Activated T-helper 17 cell treated with anti-CD3 and anti-CD28 coated beads, Interleukin-2, amount 50 U/mL, for 72 hours (primary cell): ENCODE measurements around the gene HK2. TPM values are rescaled to one million over a fixed set of nuclear protein-coding genes. Genes with fewer than 3 reads are reported as not detected.
A peak's percentile ranks its signal among the peaks of the same experiment; 100 is the strongest.
"Not testable (repeated sequence)": the region's sequence is repeated elsewhere in the genome, so short reads cannot be mapped to it uniquely, and the experiment has no call there.

Experiments
- ATAC-seq: fragments of 150-1000 bp; cut with Tn5 transposase; replicated peaks from 2 replicates; pipeline ENCODE4 v1.10.0; 2021; ENCODE audit warnings: mild to moderate bottlenecking, moderate library complexity
- H3K27ac Mint-ChIP-seq: one replicate; pipeline ENCODE4 v1.8.0; 2022; ENCODE audit warnings: mixed read lengths
- H3K27me3 Mint-ChIP-seq: one replicate; pipeline ENCODE4 v1.8.0; 2022; ENCODE audit warnings: mixed read lengths
- H3K36me3 Mint-ChIP-seq: one replicate; pipeline ENCODE4 v1.8.0; 2022; ENCODE audit warnings: low read depth, mild to moderate bottlenecking, mixed read lengths
- H3K4me1 Mint-ChIP-seq: one replicate; pipeline ENCODE4 v1.8.0; 2022; ENCODE audit warnings: mixed read lengths
- H3K4me3 Mint-ChIP-seq: one replicate; pipeline ENCODE4 v1.8.0; 2022; ENCODE audit warnings: mild to moderate bottlenecking, mixed read lengths
- H3K9me3 Mint-ChIP-seq: one replicate; pipeline ENCODE4 v1.8.0; 2022; ENCODE audit warnings: mixed read lengths
- total RNA-seq, 2 donors: library from RNA; stranded (reverse); gene quantifications; one replicate each; pipeline ENCODE4 v1.2.3, GENCODE V29; 2022

HK2 gene
- total RNA-seq, 2 donors from 2014 or later = 71.6 to 73.8 TPM

GRCh38 chr2:74822771-74823566 lies 11.0 kb upstream of the HK2 start:
- H3K9me3 Mint-ChIP-seq = no peaks in the 10 kb centered on the region

GRCh38 chr2:74824679-74825078 lies 9.2 kb upstream of the HK2 start:
- Mint-ChIP-seq H3K27ac (no peak overlapping the region), H3K9me3 (no peaks in the 10 kb centered on the region), H3K36me3 (no peaks in the 10 kb centered on the region), H3K4me1 (no peaks in the 10 kb centered on the region), H3K4me3 (no peak overlapping the region), H3K27me3 (peaks cover 8% of the 10 kb centered on the region)
- no peak for ATAC-seq

More at GRCh38 chr2:74822771-74823566, 11.0 kb upstream of the HK2 start:
- no peaks in the 10 kb centered on the region for H3K4me1 Mint-ChIP-seq
- no peaks in the 10 kb centered on the region for H3K36me3 Mint-ChIP-seq
- peaks cover 4% of the 10 kb centered on the region for H3K27me3 Mint-ChIP-seq
- ATAC-seq = no peak
- no peak overlapping the region for H3K27ac Mint-ChIP-seq
- H3K4me3 Mint-ChIP-seq = no peak overlapping the region

- Mint-ChIP-seq H3K27me3 (peaks cover 8% of the 10 kb centered on the region), H3K27ac (no peak overlapping the region), H3K36me3 (peaks cover 2% of the 10 kb centered on the region), H3K9me3 (no peaks in the 10 kb centered on the region), H3K4me3 (no peak overlapping the region), H3K4me1 (peaks cover 15% of the 10 kb centered on the region)
- no peak for ATAC-seq
Measured at GRCh38 chr2:74828543-74828942, 5.4 kb upstream of the HK2 start.

GRCh38 chr2:74831693-74832530 lies 2.0 kb upstream of the HK2 start:
- H3K27me3 Mint-ChIP-seq = peaks cover 4% of the 10 kb centered on the region
- H3K27ac Mint-ChIP-seq = peak overlapping the region; percentile 77
- peak; percentile 11 for ATAC-seq
- H3K9me3 Mint-ChIP-seq = no peaks in the 10 kb centered on the region
- H3K36me3 Mint-ChIP-seq = peaks cover 28% of the 10 kb centered on the region
- H3K4me1 Mint-ChIP-seq = peaks cover 27% of the 10 kb centered on the region
- H3K4me3 Mint-ChIP-seq = peak overlapping the region; percentile 94

- not testable (repeated sequence) for H3K27me3 Mint-ChIP-seq, H3K9me3 Mint-ChIP-seq
- peak; percentile 3 for ATAC-seq
- peaks cover 39% of the 10 kb centered on the region for H3K4me1 Mint-ChIP-seq
- peak overlapping the region; percentile 94 for H3K4me3 Mint-ChIP-seq
- H3K27ac Mint-ChIP-seq = peak overlapping the region; percentile 77
- peaks cover 50% of the 10 kb centered on the region for H3K36me3 Mint-ChIP-seq
Measured at GRCh38 chr2:74834234-74834791, 386 bp downstream of the HK2 start.

- ATAC-seq = peak; percentile 60
- Mint-ChIP-seq H3K4me3 (peak overlapping the region; percentile 94), H3K4me1 (peaks cover 39% of the 10 kb centered on the region), H3K36me3 (peaks cover 54% of the 10 kb centered on the region), H3K9me3 (no peaks in the 10 kb centered on the region), H3K27ac (peak overlapping the region; percentile 80), H3K27me3 (no peaks in the 10 kb centered on the region)
Measured at GRCh38 chr2:74834792-74835755, 1.1 kb downstream of the HK2 start.

GRCh38 chr2:74835831-74836674 lies 2.1 kb downstream of the HK2 start:
- Mint-ChIP-seq H3K27me3 (no peaks in the 10 kb centered on the region), H3K4me3 (peak overlapping the region; percentile 94), H3K9me3 (no peaks in the 10 kb centered on the region), H3K36me3 (peaks cover 59% of the 10 kb centered on the region), H3K4me1 (peaks cover 43% of the 10 kb centered on the region), H3K27ac (peak overlapping the region; percentile 80)
- ATAC-seq = no peak

- peak overlapping the region; percentile 94 for H3K4me3 Mint-ChIP-seq
- H3K9me3 Mint-ChIP-seq = no peaks in the 10 kb centered on the region
- H3K27me3 Mint-ChIP-seq = no peaks in the 10 kb centered on the region
- peaks cover 65% of the 10 kb centered on the region for H3K36me3 Mint-ChIP-seq
- ATAC-seq = no peak
- peaks cover 46% of the 10 kb centered on the region for H3K4me1 Mint-ChIP-seq
- peak overlapping the region; percentile 80 for H3K27ac Mint-ChIP-seq
Measured at GRCh38 chr2:74836675-74837401, 2.9 kb downstream of the HK2 start.

GRCh38 chr2:74841641-74842040 lies 7.7 kb downstream of the HK2 start:
- Mint-ChIP-seq H3K36me3 (peaks cover 69% of the 10 kb centered on the region), H3K27me3 (no peaks in the 10 kb centered on the region), H3K4me3 (peak overlapping the region; percentile 94), H3K4me1 (peaks cover 54% of the 10 kb centered on the region), H3K27ac (no peak overlapping the region), H3K9me3 (no peaks in the 10 kb centered on the region)
- ATAC-seq = no peak

- peaks cover 54% of the 10 kb centered on the region for H3K36me3 Mint-ChIP-seq
- H3K4me1 Mint-ChIP-seq = peaks cover 46% of the 10 kb centered on the region
- H3K9me3 Mint-ChIP-seq = no peaks in the 10 kb centered on the region
- no peak for ATAC-seq
- no peaks in the 10 kb centered on the region for H3K27me3 Mint-ChIP-seq
- peak overlapping the region; percentile 81 for H3K4me3 Mint-ChIP-seq
- H3K27ac Mint-ChIP-seq = peak overlapping the region; percentile 87
Measured at GRCh38 chr2:74843433-74843832, 9.5 kb downstream of the HK2 start.

GRCh38 chr2:74843899-74844298 lies 10.0 kb downstream of the HK2 start:
- Mint-ChIP-seq H3K36me3 (peaks cover 49% of the 10 kb centered on the region), H3K4me1 (peaks cover 51% of the 10 kb centered on the region), H3K27ac (peak overlapping the region; percentile 87), H3K4me3 (peak overlapping the region; percentile 81), H3K27me3 (no peaks in the 10 kb centered on the region), H3K9me3 (no peaks in the 10 kb centered on the region)
- peak; percentile 89 for ATAC-seq

- peak overlapping the region; percentile 81 for H3K4me3 Mint-ChIP-seq
- peak overlapping the region; percentile 87 for H3K27ac Mint-ChIP-seq
- H3K36me3 Mint-ChIP-seq = peaks cover 42% of the 10 kb centered on the region
- ATAC-seq = no peak
- H3K27me3 Mint-ChIP-seq = no peaks in the 10 kb centered on the region
- H3K4me1 Mint-ChIP-seq = peaks cover 60% of the 10 kb centered on the region
- no peaks in the 10 kb centered on the region for H3K9me3 Mint-ChIP-seq
Measured at GRCh38 chr2:74844752-74845151, 10.8 kb downstream of the HK2 start.
